BE2C (cell line): ENCODE measurements around the gene KLHL22.

Experiments
- DNase-seq: peaks from one replicate; pipeline ENCODE4 v3.0.0-alpha.2; 2020
- H3K27me3 ChIP-seq: fragments of 250-450 bp; sonication (Bioruptor Pico); 2 replicates; pipeline ENCODE4 v1.5.1; 2020; ENCODE audit warnings: mild to moderate bottlenecking
- H3K36me3 ChIP-seq: fragments of 250-450 bp; sonication (Bioruptor Pico); 2 replicates; pipeline ENCODE4 v1.5.1; 2020; ENCODE audit warnings: mild to moderate bottlenecking
- H3K4me1 ChIP-seq: fragments of 250-450 bp; sonication (Bioruptor Pico); 2 replicates; pipeline ENCODE4 v1.5.1; 2020
- H3K4me3 ChIP-seq: 2 replicates; pipeline ENCODE4 v1.5.1; 2011; ENCODE audit warnings: low read depth, low read length
- H3K9me3 ChIP-seq: fragments of 250-450 bp; sonication (Bioruptor Pico); 2 replicates; pipeline ENCODE4 v1.5.1; 2020
- CTCF ChIP-seq: IDR thresholded peaks from 2 replicates; pipeline ENCODE4 v1.5.1; 2012; ENCODE audit warnings: mild to moderate bottlenecking, low read depth, low read length

Gene KLHL22

GRCh38 chr22:20444325-20444724 lies 51.3 kb downstream of the KLHL22 start:
- H3K9me3 ChIP-seq, result no peaks in the 10 kb centered on the region
- TF ChIP-seq CTCF, result no peak
- no peak for DNase-seq
- no peak overlapping the region for H3K4me3 ChIP-seq
- H3K36me3 ChIP-seq, result no peaks in the 10 kb centered on the region; the same call in 1 of the 2 replicates
- no peaks in the 10 kb centered on the region for H3K4me1 ChIP-seq
- H3K27me3 ChIP-seq, result no peaks in the 10 kb centered on the region

DNA sequence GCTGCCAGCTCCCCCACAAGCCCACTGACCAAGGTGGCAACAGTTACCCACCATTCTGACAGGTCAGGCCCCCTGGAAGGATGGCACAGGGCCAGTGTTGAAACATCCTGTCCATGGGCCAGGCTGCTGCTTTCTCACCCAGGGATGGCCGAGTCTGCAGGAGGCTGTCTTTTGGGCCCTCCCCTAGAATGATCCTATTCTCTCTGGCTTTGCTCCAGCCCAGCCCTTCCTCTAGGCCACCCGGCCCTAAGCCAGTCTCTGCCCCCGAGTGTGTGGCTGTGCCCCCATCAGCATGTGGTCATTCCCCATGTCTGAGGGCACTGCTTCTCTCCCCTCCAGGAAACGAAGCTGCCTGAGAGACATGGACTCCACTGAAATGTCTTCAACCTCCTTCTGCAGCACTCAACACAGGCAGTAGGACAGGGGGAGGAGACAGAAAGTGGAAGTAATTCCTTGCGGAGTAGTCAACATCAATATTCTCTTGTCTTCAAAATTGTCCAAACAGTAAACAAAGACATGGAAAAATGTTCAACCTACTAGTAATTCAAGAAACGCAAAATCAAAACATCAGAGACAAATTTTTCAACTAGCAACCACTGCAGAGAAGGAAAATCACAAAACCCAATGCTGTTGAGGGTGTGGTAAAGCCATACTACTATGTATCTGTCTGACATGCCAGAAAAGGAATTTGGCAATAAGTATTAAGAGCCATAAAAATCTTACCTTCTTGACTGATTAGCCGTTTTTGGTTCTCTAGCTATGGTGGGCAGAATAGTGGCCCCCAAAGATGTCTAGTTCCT lies 52.9 kb downstream of the KLHL22 start:
- H3K9me3 ChIP-seq, result no peaks in the 10 kb centered on the region
- no peak overlapping the region for H3K4me3 ChIP-seq
- H3K36me3 ChIP-seq, result no peaks in the 10 kb centered on the region; the same call in 1 of the 2 replicates

DNA sequence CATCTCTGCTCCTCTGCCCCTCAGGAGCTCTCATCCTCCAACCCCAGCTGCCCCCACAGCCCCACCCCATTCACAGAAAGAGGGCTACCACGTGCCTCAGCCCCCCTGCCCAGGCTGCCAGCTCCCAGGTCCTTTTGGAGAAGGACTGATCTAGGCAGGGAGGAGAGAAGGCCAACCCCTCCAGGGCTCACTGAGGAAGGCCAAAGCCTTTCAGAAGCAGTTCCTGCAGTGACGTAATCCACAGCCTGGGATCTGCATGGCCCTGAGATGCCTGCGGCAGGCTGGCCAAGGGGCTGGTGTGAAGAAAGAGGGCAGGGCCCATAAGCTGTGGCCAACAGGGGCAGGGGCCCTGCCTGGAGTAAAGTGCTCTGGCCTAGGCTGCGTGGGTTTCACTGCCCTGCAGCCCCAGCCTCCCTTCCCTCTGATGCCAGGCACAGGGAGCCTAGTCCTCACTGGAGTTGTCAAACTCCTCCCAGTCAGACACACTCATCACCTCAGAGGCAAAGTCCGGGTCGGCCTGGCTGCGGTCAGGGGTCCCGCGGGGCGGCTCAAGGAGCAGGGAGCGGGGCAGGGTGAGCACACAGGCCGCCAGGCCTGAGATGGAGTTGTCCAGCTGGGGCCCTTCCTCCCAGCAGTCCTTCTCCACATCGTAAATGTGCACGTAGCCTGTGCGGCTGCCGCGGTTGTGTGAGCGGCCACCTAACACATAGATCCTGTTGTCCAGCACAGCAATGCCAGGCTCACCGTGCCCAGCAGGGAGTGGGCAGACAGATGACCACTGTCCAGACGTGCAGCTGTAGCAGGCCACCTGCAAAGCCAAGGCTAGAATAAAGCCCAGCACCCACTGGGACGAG lies 53.7 kb downstream of the KLHL22 start:
- peaks cover 5% of the 10 kb centered on the region for H3K27me3 ChIP-seq
- H3K4me1 ChIP-seq, result no peaks in the 10 kb centered on the region
- H3K9me3 ChIP-seq, result no peaks in the 10 kb centered on the region
- no peak for TF ChIP-seq CTCF
- no peaks in the 10 kb centered on the region; the same call in none of the 2 replicates for H3K36me3 ChIP-seq
- DNase-seq, result peak; percentile 13
- no peak overlapping the region for H3K4me3 ChIP-seq

More for the DNA sequence above, 52.9 kb downstream of the KLHL22 start:
- DNase-seq, result peak; percentile 3
- Histone ChIP-seq H3K4me1 (no peaks in the 10 kb centered on the region), H3K27me3 (no peaks in the 10 kb centered on the region)
- TF ChIP-seq CTCF, result no peak

GRCh38 chr22:20440637-20441591 lies 54.7 kb downstream of the KLHL22 start:
- no peaks in the 10 kb centered on the region for H3K9me3 ChIP-seq
- TF ChIP-seq CTCF, result no peak
- H3K27me3 ChIP-seq, result peaks cover 15% of the 10 kb centered on the region
- H3K4me1 ChIP-seq, result no peaks in the 10 kb centered on the region
- no peak overlapping the region for H3K4me3 ChIP-seq
- no peaks in the 10 kb centered on the region; the same call in none of the 2 replicates for H3K36me3 ChIP-seq
- DNase-seq, result peak; percentile 3

GRCh38 chr22:20439928-20440575 lies 55.5 kb downstream of the KLHL22 start:
- Histone ChIP-seq H3K27me3 (peaks cover 18% of the 10 kb centered on the region), H3K4me3 (no peak overlapping the region), H3K9me3 (no peaks in the 10 kb centered on the region), H3K4me1 (no peaks in the 10 kb centered on the region), H3K36me3 (no peaks in the 10 kb centered on the region; the same call in none of the 2 replicates)
- TF ChIP-seq CTCF, result no peak
- peak; percentile 6 for DNase-seq
